Inferior parietal cortex (tissue), 1 donor: ENCODE data around the gene HP.
"Not testable (repeated sequence)": the region's sequence is repeated elsewhere in the genome, so short reads cannot be mapped to it uniquely, and the experiment has no call there.

Experiments
- DNase-seq: peaks from one replicate; pipeline ENCODE4 v3.0.0-alpha.2; 2016; ENCODE audit errors: extremely low spot score

HP gene, protein sequence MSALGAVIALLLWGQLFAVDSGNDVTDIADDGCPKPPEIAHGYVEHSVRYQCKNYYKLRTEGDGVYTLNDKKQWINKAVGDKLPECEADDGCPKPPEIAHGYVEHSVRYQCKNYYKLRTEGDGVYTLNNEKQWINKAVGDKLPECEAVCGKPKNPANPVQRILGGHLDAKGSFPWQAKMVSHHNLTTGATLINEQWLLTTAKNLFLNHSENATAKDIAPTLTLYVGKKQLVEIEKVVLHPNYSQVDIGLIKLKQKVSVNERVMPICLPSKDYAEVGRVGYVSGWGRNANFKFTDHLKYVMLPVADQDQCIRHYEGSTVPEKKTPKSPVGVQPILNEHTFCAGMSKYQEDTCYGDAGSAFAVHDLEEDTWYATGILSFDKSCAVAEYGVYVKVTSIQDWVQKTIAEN

DNA sequence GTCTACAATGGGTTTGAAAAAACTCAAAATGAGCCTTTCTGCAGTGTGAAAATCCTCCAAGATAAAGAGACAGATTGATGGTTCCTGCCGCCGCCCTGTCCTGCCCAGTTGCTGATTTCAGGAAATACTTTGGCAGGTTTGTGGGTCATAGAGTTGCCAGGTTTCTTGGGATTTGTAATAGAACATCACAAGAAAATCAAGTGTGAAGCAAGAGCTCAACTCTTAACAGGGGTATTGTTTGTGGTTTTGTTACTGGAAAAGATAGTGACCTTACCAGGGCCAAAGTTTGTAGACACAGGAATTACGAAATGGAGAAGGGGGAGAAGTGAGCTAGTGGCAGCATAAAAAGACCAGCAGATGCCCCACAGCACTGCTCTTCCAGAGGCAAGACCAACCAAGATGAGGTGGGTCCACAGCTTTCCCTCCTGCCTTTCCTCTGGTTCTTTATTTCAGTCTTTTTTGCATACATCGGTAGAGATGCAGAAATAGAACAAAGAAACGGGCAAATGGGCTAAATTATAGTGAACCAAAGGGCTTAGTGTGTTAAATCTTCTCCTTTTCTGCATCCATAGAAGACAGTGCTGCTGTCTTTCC, at the start of gene HP:
Gene HP (plus strand): TSS at position 252 of the 594 bp plus-strand sequence. CDS start 148 bp downstream, at position 400.
- not testable (repeated sequence) for DNase-seq

- DNase-seq = not testable (repeated sequence)
Measured at GRCh38 chr16:72008065-72008423, 46.3 kb upstream of the HP start.

GRCh38 chr16:72008424-72009216, 45.7 kb upstream of the HP start, which contains the start of gene DHODH:
Gene DHODH, plus strand, starts transcription at chr16:72008744. Its CDS starts 21 bp downstream, at chr16:72008765.
- peak; percentile 97 for DNase-seq

DNA sequence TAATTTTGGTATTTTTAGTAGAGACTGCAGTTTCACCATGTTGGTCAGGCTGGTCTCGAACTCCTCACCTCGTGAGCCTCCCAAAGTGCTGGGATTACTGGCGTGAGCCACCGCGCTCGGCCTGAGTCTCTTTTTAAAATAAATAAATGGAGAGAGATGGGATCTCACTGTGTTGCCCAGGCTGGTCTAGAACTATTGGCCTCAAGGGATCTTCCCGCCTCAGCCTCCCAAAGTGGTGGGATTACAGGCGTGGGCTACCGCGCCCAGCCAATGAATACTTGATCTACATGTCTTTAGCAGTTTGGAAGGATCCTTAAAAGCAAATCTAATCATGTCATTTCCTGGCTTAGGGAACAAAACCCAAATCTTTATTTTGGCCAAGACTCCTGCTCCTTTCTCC, 44.5 kb upstream of the HP start:
- no peak for DNase-seq

DNA sequence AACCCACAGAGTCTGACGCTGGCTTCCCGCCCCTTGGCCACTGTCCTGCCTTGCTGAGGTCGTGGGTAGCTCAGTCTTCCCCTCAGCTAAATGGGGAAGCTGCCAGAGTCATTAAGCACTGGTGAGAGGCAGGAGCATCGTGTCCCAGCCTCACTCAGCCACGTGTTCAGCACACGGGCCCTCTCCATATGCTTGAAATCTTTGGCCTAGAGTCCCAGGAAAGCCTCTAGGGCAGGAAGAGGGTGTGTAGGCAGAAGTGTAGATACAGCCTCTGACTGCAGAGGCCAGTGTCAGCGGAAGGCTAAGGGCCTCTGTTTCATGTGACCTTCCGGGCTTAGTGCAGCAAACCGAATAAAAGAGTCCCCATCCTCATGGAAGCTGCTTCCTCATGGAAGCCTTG, 41.7 kb upstream of the HP start:
- no peak for DNase-seq

DNA sequence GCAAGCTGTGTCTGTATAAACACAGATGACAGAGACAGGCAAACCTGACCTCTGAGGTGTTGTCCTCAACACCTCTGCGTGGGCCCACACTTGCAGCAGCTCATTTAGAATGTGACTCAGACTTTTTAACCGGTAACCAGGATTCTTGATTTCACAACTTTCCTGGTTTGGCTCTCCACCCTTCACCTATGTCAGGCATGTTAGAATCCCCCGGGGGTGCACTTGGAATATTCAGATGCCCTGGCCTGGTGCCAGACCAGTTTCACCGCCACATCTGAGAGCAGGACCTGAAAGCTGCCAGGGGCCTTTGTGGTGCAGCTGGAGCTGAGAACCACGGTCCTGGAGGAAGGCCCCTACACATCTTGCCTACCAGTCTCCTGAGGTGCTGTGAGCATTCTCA, 40.9 kb upstream of the HP start:
- DNase-seq = no peak

DNA sequence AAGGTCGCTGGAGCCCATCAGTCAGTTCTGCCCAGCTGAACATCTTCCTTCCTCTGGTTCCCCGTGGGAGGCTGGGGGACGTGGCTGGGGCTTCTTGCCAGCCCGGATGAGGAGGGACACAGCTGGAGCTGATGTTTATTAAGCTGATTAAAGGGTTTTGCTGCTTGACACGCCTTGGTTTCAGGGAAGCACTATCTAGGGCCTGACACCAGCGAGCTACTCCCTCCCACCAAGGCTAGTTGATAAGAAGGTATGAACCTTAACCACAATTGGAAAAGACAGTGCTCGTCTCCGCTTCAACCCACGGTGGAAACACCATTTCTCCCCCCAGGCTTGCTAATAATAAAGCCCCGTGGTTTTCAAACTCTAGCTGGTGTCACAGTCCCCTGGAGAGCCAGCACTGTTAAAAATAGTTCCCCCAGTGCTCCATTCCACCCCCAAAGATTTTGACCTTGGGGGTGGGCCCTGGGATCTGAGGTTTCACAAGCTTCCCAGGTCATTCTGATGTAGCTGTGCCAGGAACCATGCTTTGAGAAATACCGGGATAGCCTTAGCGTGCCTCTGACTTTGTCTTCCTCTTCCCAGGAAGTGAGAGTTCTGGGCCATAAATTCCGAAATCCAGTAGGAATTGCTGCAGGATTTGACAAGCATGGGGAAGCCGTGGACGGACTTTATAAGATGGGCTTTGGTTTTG, 40.3 kb upstream of the HP start:
- DNase-seq = no peak

DNA sequence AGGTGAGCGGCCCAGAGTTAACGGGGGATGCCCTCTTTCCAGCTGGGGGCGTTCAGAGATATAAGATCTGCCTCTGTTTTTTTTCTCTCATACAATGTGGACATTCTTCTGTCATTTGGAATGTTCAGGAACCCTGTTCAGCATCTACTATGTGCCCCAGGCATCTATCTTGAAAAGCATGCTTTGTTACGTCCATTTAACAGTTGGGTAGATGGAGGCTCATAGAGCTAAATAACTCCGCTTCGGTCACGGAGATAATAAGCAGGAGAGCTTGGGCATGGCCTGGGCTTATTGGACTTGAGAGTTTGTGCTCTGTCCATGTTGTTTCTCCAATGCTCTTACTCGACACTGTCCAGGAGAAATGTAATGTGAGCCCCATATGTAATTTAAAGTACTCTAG, 39.6 kb upstream of the HP start:
- no peak for DNase-seq

- DNase-seq = no peak
Measured at GRCh38 chr16:72015124-72015523, 39.2 kb upstream of the HP start.

DNA sequence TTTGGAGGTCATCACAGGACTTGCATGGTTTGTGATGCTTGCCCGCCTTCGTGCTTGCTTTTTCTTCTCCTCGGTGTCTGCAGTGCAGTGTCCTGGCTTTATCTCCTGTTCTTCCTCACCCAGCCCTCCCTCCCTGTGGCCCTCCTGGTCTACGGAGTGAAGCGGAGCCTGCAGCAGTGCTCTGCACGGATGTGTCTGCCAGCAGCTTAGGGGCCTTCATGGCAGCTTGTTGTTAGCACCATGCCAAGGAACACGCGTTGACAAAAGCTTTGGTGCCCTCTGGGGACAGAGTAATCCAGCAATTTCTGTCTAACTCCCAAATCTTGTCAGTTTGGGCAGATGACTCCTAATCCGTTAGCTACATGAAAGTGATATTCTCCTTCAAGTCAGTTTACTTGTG, 35.8 kb upstream of the HP start:
- DNase-seq = no peak

- DNase-seq = no peak
Measured at GRCh38 chr16:72021043-72021442, 33.3 kb upstream of the HP start.

DNA sequence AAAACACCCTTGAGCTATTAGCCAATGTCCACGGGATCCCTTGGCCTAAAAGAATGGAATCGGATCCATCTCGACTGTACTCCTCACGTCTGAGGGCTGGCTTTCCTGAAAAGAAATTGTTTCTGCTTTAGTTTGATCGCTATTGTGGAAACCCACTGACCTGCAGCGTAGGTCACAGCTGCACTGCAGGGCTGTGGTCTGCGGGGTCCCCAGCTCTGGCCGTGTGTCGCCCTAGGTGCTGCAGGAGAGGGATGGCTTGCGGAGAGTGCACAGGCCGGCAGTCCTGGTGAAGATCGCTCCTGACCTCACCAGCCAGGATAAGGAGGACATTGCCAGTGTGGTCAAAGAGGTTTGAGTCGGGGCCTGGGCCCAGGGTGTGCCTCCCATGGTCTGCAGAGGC, 32.2 kb upstream of the HP start:
- DNase-seq = no peak

GRCh38 chr16:72023962-72024361, 30.3 kb upstream of the HP start:
- DNase-seq = no peak

DNA sequence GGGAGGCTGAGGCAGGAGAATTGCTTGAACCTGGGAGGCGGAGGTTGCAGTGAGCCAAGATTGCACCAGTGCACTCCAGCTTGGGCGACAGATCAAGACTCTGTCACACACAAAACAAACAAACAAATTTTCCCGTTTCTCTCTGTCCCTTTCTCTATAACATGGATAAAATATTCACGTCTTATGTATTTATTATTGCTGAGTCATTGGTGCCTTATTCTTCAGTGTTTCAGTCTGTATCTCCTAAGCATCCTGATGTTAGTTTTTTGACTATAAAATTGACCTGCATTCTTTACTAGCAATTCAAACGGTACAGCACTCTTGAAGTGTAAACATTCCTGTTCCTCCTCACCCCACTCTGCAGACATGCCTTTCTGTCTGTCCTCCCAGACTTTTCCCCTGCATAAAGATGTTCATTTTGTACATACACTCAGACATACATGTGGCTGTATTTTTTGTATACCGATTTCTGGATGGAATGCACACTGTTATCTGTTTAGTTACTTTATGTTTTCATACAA, 29.4 kb upstream of the HP start:
- no peak for DNase-seq

DNA sequence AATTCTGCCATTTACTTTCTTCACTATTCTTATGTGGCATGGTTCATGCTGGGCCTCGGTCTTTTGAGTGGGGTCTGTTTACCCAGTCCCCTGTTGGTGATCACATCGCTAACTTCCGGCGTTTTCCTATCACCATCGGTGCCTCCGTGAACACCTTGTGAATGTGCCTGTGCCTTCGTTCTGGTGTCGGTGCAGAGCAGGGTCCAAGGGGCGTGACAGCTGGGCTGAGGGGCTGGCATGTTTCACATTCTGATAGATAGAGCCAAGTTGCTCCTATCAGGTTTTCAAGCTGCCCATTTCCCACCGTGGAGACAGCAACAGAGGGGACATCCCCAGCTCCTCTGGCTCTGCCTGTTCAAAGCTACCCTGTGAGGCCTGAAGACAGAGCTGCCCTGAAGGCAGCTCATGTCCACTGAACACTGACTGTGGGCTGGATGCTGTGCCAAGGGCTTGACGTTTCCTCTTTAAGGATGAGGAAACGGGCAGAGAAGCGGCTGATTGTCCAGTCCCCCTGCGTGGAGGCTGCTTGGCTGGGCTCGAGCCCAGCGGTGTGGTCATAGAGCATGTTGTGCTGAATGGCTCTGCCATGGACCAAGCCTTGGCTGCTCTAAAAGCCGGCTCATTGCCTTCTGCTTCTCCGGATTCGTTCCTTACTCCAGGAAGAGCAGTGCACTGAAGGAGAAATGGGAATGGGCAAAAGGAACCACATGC, 28.7 kb upstream of the HP start:
- DNase-seq = peak; percentile 25

- no peak for DNase-seq
Measured at GRCh38 chr16:72027669-72028378, 26.5 kb upstream of the HP start.

DNA sequence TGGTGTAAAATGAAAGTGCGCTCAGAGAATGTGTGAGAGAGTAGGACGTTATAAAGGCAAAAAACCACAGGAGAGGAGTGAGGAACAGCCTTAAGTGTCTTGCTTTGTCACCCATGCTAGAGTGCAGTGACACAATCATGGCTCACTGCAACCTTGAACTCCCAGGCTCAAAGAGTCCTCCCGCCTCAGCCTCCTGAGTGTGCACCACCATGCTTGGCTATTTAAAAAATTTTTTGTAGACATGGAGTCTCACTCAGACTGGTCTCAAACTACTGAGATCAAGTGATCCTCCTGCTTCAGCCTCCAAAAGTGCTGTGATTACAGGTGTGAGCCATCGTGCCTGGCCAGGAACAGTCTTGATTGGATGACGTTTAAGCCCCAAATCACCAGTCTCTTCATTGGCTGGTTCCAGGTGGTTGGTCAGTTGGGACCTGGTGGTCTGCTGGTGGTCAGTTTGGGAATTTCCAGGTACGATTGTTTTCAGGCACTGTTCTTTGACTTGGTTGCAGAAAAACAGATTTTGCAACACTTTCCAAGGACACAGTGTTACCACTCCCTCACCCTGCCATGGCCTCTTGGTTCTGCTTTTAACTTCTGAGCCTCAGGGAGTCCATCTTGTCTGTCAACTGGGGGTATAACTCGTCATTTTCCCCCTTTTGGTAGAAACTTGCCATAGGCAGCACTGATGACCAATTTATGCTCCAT, 24.6 kb upstream of the HP start:
- DNase-seq = no peak

GRCh38 chr16:72033437-72033836, 20.9 kb upstream of the HP start:
- DNase-seq = no peak

- DNase-seq = no peak
Measured at GRCh38 chr16:72036098-72036497, 18.2 kb upstream of the HP start.

DNA sequence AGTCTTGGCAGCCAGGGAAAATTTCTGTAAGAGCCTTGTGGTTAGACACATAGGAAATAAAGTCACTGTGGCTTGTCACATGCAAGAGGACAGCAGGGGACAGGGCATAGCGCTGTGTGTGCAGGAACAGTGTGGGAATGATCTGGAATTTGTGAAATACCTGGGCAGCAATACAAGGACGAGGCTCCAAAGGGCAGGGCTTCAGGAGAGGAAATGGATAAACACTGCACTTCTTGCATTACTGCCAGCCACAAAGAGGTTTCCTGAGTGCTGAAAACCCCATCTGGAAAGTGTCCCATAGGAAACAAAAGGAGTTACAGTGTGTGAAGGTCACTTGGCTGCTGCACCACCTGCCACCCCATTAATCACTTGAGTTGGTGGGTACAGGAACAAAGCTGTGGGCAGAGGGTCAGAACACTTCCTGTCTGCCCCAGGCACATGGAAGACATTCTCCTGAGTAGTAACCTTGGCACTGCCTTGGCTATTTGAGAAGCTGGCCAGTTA, 12.1 kb upstream of the HP start:
- DNase-seq = no peak
